Measurements from ENCODE around the gene RTP5.
"Not testable (repeated sequence)": the region's sequence is repeated elsewhere in the genome, so short reads cannot be mapped to it uniquely, and the experiment has no call there.

RTP5 gene

DNA sequence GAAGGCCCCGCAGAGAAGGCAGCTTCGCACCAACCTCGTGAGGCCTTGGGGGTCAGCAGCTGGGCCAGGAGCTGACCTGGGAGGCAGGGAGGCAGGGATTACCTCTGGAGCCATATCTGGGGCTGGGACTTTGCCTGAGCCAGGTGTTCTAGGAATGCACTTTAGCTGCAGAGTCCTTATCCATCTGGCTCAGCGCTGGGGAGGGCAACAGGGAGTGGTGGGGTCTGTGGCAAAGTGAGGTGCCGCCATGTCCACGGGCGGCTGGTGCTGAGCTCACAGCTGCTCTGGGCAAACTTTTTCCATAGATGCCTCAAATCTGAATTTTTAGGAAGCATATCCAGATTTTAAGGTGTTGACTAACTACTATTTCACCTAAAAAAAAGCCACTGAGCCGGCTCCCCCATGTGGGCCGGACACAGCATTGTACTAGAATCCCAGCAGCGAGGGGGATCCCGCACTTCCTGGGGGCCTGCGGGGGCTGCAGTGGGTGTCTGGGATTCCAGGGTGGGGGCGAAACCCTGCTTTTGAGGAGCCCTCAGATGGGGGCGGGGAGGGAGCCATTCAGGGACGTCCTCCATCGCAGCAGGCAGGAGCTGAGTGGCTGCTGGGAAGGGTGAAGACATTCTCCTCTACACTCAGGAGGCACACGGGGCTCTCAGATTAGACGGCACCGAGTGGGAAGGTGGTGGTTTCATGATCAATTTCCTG, 34.6 kb downstream of the RTP5 start:
- DNase-seq, result no peak

DNA sequence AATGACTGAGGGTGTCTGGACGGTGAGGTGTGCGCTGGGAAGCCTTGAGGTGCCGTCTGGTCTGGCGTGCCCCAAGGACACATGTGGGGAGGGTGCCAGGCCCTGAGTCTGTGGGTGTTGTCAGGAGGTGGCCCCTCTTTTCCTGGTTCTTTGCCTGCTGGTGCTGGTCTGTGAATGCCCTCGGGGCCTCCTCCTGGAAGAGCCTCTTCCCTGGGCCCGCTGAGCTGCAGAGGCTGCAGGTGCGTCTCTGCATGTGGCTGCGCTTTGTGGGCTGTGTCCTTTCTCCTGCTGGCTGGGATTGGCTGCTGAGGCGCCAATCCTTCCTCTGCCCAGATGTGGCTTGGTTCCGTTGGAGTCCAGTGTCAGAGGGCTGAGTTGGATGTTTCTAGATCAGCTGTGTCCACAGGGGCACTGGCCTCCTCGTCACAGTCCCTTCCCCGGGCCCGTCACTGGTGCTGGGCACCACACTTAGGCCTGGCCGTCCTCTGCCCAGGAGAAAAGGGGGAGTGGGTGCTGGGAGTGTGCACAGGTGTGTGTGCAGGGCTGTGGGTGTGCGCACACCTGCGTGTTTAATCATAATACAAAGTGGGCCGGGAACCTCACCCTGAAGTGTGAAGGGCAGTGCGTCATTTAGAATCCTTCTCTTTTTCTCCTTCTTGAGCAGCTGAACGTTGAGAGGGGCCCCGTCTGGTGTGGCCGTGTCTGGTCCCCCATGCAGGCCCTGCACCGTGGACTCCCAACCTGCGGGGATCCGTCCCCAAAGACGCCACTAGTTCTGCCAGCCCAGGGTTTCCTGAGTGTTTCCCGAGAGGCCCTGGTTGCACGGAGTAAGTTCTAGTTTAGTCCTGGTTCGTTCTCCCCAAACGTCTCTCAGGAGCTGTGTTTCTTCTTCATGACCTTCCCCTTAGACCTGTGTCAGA, 35.5 kb downstream of the RTP5 start:
- no peak for DNase-seq

DNA sequence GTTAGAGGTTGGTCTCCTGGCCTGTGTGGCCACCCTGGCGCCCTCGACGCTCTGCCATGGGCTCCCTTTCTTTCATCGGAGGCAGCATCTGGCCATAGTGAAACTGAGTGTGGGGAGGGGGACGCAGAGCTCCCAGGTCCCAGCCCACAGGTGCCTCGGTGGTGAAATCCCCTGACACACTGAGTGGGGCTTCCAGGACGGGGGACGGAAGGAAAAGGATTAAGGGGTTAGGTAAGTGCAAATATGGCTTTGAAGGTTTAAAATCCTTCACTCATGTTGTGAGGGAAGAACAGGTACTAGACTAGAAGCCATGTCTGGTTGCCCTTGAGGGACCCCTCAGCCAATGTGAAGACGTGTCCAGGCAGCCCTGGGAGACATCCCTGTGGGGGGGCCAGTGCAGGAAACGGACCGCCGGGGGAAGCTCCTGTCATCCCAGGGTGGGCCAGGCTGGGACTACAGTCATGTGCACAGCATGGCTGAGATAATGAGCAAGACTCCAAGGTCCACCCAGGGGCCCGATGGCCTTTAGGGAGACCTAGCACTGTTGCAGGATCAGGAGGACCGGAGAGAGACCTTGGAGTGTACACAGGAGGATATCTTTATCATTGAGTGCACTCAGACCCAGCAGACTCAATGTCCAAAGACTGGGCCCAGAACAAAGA, 36.3 kb downstream of the RTP5 start:
- no peak for DNase-seq

DNA sequence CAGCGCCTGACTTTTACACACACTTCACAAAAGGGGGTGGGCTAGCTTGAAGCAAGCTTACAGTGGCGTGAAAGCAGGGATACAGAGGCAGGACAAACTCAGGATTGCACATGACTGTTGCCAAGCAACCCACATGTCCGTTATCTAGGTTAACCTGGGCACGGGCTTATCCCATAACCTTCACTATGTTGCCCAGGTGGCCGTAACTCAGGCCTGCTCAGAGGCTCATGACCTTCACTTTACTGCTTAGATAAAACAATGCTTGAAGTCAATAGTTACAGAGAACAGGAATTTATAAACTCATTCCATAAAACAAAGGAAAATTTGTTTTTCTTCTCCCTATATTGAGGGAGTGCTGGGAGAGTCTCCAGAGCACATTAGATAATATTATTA, 36.8 kb downstream of the RTP5 start:
- DNase-seq, result not testable (repeated sequence)

DNA sequence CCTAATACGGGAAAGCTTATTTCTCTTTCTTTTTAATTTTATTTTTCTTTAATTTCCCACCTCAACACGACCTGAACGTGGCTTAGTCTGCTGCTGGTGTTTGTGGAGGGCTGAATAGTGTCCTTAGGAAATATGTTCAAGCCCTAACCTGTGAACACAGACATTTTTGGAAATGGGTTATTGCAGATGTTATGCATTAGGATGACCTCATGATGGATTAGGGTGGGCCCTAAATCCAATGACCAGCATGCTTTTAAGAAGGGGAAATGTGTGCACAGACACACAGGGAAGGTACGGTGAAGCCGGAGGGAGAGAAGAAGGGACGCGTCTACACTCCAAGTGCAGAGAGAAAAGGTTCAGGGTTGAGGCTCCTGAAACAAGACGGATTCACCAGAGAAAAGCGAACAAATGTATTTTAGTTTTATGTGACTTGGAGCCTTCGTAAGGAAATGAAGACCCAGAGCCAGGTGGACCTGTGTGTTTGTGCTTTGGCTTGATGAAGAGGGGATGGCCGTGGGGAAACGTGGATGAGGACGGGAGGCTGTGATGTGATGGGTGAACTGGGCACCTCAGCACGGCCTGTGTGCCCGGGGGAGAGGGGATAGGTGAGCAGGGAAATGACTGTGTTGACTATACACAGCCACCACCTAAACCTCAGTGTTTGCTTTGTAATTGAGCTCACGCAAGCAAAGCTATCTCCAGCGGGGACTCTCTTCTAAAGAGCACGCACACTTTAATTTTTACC, 37.5 kb downstream of the RTP5 start:
- DNase-seq, result no peak

DNA sequence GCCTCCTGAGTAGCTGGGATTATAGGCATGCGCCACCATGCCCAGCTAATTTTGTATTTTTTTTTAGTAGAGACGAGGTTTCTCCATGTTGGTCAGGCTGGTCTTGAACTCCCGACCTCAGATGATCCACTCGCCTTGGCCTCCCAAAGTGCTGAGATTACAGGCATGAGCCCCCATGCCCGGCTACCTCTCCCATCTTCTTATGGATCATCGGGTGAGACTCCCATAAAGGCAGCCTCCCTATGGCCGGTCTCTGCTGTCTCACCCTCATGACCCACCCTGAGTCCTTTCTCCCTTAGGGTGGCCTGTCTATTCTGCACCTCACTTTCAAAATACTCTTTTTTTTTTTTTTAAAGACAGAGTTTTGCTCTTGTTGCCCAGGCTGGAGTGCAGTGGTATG, 38.3 kb downstream of the RTP5 start:
- not testable (repeated sequence) for DNase-seq

DNA sequence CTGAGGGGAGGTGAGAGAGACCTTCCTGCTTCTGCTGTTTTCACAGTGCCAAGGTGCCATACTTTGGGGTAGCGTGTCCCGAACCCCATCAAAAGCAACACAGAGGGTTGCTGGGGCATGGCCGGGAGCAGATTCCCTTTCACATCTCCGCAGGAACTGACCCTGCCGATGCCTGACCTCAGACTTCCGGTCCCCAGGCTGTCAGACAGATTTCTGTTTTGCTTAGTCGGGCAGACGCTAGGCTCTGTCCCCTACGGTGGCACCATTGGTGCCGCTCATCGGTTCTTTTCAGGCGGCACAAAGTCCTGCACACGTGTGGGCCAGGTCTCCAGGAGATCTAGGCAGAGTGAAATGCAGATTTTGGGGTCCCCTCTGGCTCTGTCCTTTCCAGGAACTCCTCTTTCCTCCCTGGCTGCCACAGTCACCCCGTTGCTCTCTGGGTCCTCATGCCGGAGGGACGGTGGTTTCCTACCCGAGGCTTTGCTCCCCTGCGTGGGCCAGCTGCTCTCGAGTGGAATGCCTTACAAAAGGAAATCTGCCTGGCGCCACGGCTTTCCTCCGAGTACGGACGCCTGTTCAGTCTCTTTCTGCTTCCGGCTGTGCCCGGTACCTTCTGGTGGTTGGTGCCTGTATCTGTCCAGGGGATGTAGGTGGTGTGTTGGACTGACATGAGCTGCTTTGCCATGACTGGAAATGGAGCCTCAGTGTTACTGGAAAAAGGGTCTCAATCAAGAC, 39.3 kb downstream of the RTP5 start:
- DNase-seq, result no peak

DNA sequence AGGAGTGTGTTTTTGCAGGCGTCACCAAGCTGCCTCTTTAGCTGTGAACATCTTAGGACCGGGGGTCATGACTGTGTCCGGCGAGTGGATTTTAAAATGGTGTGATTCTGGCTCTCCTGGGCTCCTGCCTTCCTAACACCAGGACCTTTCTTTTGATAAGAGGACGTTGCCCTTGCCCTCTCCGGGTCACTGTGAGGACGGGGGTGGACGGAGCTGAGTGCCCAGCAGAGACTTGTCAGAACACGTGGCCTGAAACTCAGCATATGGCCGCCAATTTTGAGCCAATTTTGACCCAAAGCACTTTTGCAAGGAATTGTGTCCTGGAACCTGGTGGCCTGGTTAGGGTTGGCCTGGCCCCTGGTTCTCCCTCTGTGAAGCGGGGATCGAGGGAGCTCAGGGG, 40.2 kb downstream of the RTP5 start:
- DNase-seq, result no peak

DNA sequence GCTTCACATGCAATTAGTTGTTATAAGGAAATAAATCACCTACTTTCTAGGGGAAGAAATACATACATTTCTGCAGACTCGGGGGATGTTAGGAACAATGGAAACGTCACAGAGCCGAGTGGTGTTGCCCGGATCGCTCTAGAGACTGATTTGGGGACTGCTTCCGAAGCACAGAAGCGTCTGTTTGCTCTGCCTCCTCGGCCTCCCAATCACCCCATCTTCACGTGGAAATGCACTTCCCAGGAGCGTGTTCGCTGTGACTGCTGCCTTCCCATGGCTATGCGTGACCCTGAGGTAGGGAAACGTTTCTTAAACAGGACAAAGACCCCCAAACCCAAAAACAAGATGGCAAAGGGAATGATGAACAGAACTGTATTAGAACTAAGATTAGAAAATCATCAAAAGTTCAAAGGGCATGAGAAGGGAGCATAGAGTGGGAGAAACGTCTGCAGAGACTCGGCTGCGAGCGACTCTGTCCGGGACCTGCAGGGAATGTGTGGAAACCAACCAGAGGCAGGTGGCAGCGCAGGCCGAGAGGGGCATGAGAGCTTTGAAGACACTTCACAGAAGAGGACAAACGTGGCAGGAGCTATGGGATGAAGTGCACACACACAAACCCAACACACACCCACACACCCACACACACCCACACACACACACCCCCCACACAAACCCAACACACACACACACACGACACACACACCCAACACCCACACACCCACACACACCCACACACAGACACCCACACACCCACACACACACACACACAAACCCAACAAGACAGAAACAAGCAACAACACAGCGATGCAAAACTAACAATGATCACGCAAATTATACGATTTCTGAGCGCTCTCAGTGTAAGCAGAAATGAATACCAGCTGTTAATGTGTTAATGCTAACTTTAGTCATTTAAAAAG, 41.3 kb downstream of the RTP5 start:
- DNase-seq, result no peak

DNA sequence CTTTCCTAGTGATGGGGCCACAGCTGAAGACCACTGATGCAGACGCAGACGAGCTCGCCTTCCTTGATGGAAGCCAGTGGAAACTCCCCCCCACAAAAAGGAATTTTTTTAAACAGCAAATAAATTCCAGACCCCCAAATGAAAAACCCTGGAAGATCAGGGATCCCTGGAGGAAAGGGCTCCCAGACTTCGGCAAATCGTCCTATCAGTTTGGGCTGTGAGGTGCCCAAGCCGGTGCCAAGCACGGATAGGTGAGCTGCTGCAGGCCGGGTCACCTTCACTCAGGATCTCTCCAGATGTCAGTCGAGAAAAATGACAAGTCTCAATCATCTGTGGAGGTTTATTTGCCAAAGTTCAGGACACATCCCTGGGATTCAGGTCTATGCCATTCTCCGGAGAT, 42.0 kb downstream of the RTP5 start:
- no peak for DNase-seq

DNA sequence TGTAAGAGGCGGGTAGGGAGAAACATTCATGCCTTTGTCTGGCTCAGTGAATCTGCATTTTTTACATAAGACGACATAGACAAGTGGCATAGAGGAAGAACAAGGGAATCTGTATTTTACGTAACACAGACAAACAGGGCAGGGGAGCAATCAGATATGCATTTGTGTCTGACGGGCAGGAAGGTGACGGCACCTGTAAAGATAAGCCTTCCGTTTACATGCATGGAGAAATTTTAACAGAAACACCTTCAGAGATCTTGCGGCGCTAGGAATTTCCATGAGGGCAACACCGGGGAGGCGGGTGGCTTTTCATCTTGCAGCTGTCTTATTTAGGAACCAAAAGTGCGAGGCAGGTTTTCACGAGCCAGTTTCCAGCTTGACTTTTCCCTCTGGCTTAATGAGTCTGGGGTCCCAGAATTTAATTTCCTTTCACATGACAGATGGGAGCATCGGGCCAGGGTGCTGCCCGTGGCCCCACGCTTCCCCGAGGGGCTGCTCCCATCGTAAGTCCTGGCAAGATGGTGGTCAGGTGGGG, 42.6 kb downstream of the RTP5 start:
- no peak for DNase-seq

DNA sequence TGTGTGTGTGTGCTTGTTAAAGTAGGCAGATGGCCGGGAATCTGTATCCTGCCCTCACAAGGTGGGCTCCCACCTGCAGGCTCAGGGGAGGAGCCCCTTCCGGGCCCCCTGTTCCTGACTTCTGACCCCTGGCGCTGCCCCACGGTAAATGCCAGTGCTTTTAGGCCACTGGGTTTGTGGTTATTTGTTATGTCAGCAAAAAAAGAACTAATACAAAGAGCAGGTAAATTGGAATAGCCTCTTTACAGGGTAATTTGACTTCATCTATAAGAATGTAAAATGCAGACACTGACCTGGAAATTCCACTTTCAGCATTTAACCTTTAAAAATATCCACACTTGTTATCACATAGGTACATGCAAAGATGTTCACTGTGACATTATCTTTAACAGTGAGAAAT, 44.2 kb downstream of the RTP5 start:
- no peak for DNase-seq

DNA sequence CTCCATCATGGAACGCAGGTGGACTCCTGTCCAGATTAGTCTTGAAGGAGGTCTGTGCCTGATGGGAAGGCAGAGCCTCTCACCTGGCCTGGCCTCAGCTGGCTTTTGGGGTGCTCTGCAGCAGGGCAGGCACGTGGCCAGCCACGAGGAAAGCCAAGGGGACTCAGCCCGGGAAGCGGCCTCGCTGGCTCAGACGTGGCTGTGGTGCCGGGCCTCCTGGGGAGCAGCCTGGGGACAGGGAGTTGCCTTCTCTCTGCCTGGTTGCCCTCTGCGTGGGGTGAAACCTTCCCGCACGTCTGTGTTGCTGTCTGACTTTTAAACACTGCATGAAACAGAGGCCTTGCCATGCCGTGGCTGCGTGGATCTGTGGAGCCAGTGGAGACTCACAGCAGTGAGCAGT, 45.0 kb downstream of the RTP5 start:
- DNase-seq, result no peak

DNA sequence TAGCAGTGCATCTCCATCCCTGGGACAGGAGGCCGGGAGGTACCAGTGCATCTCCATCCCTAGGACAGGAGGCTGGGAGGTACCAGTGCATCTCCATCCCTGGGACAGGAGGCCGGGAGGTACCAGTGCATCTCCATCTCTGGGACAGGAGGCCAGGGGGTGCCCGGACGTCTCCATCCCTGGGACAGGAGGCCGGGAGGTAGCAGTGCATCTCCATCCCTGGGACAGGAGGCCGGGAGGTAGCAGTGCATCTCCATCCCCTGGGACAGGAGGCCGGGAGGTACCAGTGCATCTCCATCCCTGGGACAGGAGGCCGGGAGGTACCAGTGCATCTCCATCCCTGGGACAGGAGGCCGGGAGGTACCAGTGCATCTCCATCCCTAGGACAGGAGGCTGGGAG, 52.1 kb downstream of the RTP5 start:
- not testable (repeated sequence) for DNase-seq

DNA sequence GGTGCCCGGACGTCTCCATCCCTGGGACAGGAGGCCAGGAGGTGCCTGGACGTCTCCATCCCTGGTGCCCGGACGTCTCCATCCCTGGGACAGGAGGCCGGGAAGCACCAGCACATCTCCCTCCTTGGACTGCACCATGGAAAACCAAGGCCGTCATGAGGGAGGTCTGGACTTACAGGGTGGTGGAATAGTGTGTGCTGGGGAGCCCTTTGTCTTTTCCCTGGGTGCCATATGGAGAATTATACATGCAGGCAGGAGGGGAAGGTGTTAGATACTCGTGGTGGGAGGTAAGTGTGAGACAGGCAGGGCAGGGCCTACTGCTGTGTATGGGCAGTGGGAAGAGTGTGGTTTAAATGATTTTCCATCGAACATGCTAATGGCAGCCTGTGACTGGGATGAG, 52.9 kb downstream of the RTP5 start:
- no peak for DNase-seq

DNA sequence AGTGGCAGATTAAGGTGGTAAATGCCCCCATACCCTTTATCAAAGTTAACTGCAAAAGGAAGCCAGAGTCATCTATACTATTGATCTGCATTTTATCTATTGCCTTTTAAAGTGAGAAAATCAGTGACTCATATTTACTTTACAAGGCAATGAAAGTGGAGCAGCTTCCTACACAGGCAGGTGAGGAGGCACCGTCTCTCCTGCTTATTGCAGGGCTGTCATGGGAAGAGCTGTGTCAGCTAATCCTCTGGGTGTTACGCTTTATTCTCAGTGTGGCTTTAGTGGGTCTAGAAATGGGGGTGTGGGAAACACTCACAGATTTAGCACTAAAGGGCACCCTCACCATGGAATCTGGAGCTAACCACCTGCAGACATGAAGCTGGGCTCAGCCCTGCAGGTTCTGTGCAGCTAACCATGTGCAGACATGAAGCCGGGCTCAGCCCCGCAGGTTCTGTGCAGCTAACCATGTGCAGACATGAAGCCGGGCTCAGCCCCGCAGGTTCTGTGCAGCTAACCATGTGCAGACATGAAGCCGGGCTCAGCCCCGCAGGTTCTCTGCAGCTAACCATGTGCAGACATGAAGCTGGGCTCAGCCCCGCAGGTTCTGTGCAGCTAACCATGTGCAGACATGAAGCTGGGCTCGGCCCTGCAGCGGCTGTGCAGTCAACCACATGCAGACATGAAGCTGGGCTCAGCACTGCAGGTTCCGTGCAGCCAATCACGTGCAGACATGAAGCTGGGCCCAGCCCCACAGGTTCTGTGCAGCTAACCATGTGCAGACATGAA, 53.5 kb downstream of the RTP5 start:
- not testable (repeated sequence) for DNase-seq

All from CD4-positive, alpha-beta T cell treated with Interleukin-12 subunit alpha and Interleukin-12 subunit beta, for 1 hour (primary cell).